ENCODE data around the gene AURKB. TPM values are rescaled to one million over a fixed set of nuclear protein-coding genes. Genes with fewer than 3 reads are reported as not detected.

Gene AURKB
- total and polyA plus RNA-seq, 2 of the 13 experiments (the other 11 are each of a cell fraction or from before 2014, with no cell fraction given): 29.5 to 75.3 TPM

GRCh38 chr17:8222630-8223355 lies 12.4 kb upstream of the AURKB start (continued):
- TF ChIP-seq ZNF646 (CRISPR knock-in tag; IDR thresholded peaks at IDR 0.05) (no peak; the same call in 1 of the 2 replicates), PHF20 (CRISPR knock-in tag; IDR thresholded peaks at IDR 0.05) (0 out of 2 replicates have a peak, but pooled peaks have one; percentile 62), SMAD3 (CRISPR knock-in tag; IDR thresholded peaks at IDR 0.05) (peak; percentile 80), YEATS2 (CRISPR knock-in tag; IDR thresholded peaks at IDR 0.05; ENCODE audit: borderline replicate concordance) (peak; percentile 28; the same call in 1 of the 2 replicates), ZNF567 (CRISPR knock-in tag; IDR thresholded peaks at IDR 0.05; ENCODE audit: borderline replicate concordance) (peak; percentile 37; the same call in 1 of the 2 replicates), NBN (conservative IDR thresholded peaks at IDR 0.05) (no peak), ZNF777 (CRISPR knock-in tag; IDR thresholded peaks at IDR 0.05) (no peak; the same call in 1 of the 2 replicates), BORCS8-MEF2B (CRISPR knock-in tag; IDR thresholded peaks at IDR 0.05) (peak; percentile 18), ZSCAN22 (CRISPR knock-in tag; IDR thresholded peaks at IDR 0.05) (peak; percentile 74), ZNF280D (CRISPR knock-in tag; IDR thresholded peaks at IDR 0.05) (peak; percentile 39), ZNF274 (CRISPR knock-in tag; IDR thresholded peaks at IDR 0.05) (0 out of 2 replicates have a peak, but pooled peaks have one; percentile 9), ZFP90 (CRISPR knock-in tag; IDR thresholded peaks at IDR 0.05; ENCODE audit: borderline replicate concordance) (peak; percentile 15; the same call in 1 of the 2 replicates), MAZ (IDR thresholded peaks at IDR 0.05; ENCODE audit: borderline replicate concordance, low read depth, low read length) (no peak; the same call in 1 of the 2 replicates), MAZ (CRISPR knock-in tag; IDR thresholded peaks at IDR 0.05; ENCODE audit: low read depth) (peak; percentile 93)
- TF ChIP-seq, protein P1, sequence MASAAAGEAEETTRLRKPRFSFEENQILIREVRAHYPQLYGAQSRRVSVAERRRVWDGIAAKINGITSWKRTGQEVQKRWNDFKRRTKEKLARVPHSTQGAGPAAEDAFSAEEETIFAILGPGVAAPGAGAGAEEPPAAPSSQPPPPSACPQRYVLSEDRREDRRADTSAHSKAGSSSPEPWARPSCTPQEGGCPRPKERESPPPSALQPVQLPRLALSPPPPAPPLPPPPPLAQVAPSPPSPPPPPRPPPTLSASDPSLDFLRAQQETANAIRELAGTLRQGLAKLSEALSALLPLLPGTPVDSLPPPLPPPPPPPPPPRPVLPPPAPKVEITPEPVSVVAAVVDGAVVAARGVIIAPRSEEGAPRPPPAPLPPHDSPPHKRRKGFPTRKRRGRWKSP (CRISPR knock-in tag; IDR thresholded peaks at IDR 0.05): peak; percentile 17; the same call in 1 of the 2 replicates

All from HepG2 (cell line).